Gastrocnemius medialis (tissue), 4 donors: ENCODE measurements around the gene TUBD1. TPM values are rescaled to one million over a fixed set of nuclear protein-coding genes. Genes with fewer than 3 reads are reported as not detected.
"Not testable (repeated sequence)": the region's sequence is repeated elsewhere in the genome, so short reads cannot be mapped to it uniquely, and the experiment has no call there.

Experiments used
- ATAC-seq, 2 donors: fragments of 150-250 bp; one replicate each; pipeline ENCODE4 v1.9.1; 2016
- DNase-seq, 2 donors: peaks; one replicate each; pipeline ENCODE4 v3.0.0-alpha.2; 2019
- H3K27ac ChIP-seq, 4 donors: fragments of 200-600 bp; sonication (generic); 1 replicate in 1 of 4; 2 replicates in 3 of 4; pipeline ENCODE4 v1.5.1; 2016 to 2018; ENCODE audit warnings: mild to moderate bottlenecking in 2 of 4, moderate library complexity in 1 of 4
- H3K27me3 ChIP-seq, 3 donors: fragments of 200-600 bp; sonication (generic) in 2 of 3; 1 replicate in 1 of 3; 2 replicates in 2 of 3; pipeline versions ENCODE4 v1.5.1 to v1.6.0; 2016 to 2019; ENCODE audit warnings: mild to moderate bottlenecking in 1 of 3, moderate library complexity in 1 of 3
- H3K36me3 ChIP-seq, 2 donors: fragments of 200-600 bp; sonication (generic) in 1 of 2; one replicate each; pipeline ENCODE4 v1.5.1; 2017 to 2018
- H3K4me1 ChIP-seq, 2 donors: fragments of 200-600 bp; sonication (generic) in 1 of 2; one replicate each; pipeline ENCODE4 v1.5.1; 2016 to 2017; ENCODE audit warnings: mild to moderate bottlenecking in 2 of 2
- H3K4me3 ChIP-seq, 4 donors: fragments of 200-600 bp; sonication (generic) in 3 of 4; 1 replicate in 1 of 4; 2 replicates in 3 of 4; pipeline ENCODE4 v1.5.1; 2016 to 2019; ENCODE audit warnings: mild to moderate bottlenecking in 2 of 4
- H3K9me3 ChIP-seq, 3 donors: fragments of 200-600 bp; sonication (generic) in 2 of 3; 1 replicate in 1 of 3; 2 replicates in 2 of 3; pipeline ENCODE4 v1.5.1; 2016 to 2019
- CTCF ChIP-seq, 5 experiments: fragments of 450-650 bp in 3 of 5; fragments of 200-600 bp in 2 of 5; sonication (generic) in 2 of 5; IDR thresholded peaks in 4 of 5; conservative IDR thresholded peaks in 1 of 5; 1 replicate in 4 of 5; 2 replicates in 1 of 5; pipeline ENCODE4 v1.5.1; 2016 to 2019; ENCODE audit warnings: antibody characterized with exemption in 5 of 5, mild to moderate bottlenecking in 3 of 5, moderate library complexity in 3 of 5
- POLR2A ChIP-seq, 2 donors: fragments of 450-650 bp; IDR thresholded peaks; one replicate each; pipeline ENCODE4 v1.6.1; 2017; ENCODE audit warnings: antibody characterized with exemption in 2 of 2, mild to moderate bottlenecking in 2 of 2, moderate library complexity in 2 of 2
- in situ Hi-C, 4 donors: fragments of 200-750 bp; cut with MboI; loops; one replicate each; pipeline versions ENCODE4 v1.15.0 to v1.8.0; 2017; ENCODE audit warnings: low sequenced_read_pairs in 4 of 4
- intact Hi-C: fragments of 100-400 bp; cut with DNase I; formaldehyde crosslinking; loops from one replicate; pipeline ENCODE4 v1.15.1; 2023; ENCODE audit warnings: low total_unique reads
- total RNA-seq, 4 donors: library from RNA; depleted of rRNA; stranded (reverse); fragments of >200 nt; gene quantifications; one replicate each; pipeline versions ENCODE4 v1.1.0 to v1.2.3, GENCODE V29; 2016

The TUBD1 gene
- total RNA-seq, 4 donors from 2014 or later, result 5.4 to 9.2 (median 9.2) TPM

DNA sequence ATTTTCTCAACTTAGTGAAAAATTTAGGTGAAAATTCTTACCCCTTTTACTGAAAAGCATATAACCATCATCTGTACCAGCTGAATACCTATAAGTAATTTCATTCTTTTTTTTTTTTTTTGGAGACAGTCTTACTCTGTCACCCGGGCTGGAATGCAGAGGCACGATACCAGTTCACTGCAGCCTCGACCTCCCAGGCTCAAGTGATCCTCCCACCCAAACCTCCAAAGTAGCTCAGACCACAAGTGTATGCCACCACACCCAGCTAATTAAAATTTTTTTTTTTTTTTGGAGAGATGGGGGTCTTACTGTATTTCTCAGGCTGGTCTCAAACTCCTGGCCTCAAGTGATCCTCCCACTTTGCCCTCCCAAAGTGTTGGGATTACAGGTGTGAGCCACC lies 33.8 kb downstream of the TUBD1 start:
- H3K36me3 ChIP-seq, result peaks cover 0 to 27% of the 10 kb centered on the region in 2 donors
- TF ChIP-seq CTCF (IDR thresholded peaks at IDR 0.05 in 4 of 5, conservative IDR thresholded peaks at IDR 0.05 in 1 of 5), result no peak
- no peak for TF ChIP-seq POLR2A (IDR thresholded peaks at IDR 0.05)
- H3K4me3 ChIP-seq, result no peak overlapping the region
- H3K9me3 ChIP-seq, result no peaks in the 10 kb centered on the region
- no peaks in the 10 kb centered on the region for H3K4me1 ChIP-seq
- no peaks in the 10 kb centered on the region for H3K27me3 ChIP-seq
- intact Hi-C loops, result loop anchor here (2.0 kb wide), 1 partner anchor 106 kb away; no protein-coding TSS in a partner anchor
- in situ Hi-C loops, result no loop called here
- no peak for DNase-seq
- no peak for ATAC-seq
- H3K27ac ChIP-seq, result no peak overlapping the region

DNA sequence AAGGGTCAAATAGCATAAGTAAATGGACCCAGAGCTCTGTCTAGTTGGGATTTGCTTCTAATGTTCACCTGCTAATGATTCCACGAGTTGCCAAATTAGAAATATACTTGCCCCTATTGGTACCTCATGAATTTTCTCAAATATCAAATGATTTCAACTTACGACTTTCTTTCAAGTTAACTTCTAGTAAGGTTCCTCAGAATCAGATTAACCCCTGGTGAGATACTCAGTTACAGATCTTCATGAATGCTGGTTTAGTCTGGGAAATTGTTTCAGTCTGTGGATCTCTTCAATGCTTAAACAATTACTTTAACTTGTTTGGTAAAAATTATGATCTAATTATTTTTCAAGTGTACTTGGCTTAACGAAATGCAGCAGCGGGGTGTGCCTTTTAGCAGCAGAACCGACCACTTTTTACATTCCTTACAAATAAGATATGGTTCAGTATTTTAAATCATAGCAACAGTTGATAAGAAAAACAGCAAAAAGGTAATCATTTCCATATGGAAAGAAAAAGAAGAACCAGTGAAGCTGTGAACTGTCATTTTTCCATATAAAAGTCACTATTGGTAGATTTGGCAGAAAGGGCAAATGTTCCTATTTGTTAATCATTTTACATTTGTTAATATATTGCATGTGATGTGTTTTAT lies 34.5 kb downstream of the TUBD1 start:
- H3K4me1 ChIP-seq, result no peaks in the 10 kb centered on the region
- H3K36me3 ChIP-seq, result peaks cover 0 to 21% of the 10 kb centered on the region in 2 donors
- no peak for TF ChIP-seq CTCF (IDR thresholded peaks at IDR 0.05 in 4 of 5, conservative IDR thresholded peaks at IDR 0.05 in 1 of 5)
- no peak for TF ChIP-seq POLR2A (IDR thresholded peaks at IDR 0.05)
- H3K4me3 ChIP-seq, result no peak overlapping the region
- in situ Hi-C loops (no loop called here), intact Hi-C loops (loop anchor here (2.0 kb wide), 1 partner anchor 105 kb away; no protein-coding TSS in a partner anchor)
- no peaks in the 10 kb centered on the region for H3K9me3 ChIP-seq
- no peak overlapping the region for H3K27ac ChIP-seq
- DNase-seq (no peak), ATAC-seq (no peak)
- H3K27me3 ChIP-seq, result no peaks in the 10 kb centered on the region

DNA sequence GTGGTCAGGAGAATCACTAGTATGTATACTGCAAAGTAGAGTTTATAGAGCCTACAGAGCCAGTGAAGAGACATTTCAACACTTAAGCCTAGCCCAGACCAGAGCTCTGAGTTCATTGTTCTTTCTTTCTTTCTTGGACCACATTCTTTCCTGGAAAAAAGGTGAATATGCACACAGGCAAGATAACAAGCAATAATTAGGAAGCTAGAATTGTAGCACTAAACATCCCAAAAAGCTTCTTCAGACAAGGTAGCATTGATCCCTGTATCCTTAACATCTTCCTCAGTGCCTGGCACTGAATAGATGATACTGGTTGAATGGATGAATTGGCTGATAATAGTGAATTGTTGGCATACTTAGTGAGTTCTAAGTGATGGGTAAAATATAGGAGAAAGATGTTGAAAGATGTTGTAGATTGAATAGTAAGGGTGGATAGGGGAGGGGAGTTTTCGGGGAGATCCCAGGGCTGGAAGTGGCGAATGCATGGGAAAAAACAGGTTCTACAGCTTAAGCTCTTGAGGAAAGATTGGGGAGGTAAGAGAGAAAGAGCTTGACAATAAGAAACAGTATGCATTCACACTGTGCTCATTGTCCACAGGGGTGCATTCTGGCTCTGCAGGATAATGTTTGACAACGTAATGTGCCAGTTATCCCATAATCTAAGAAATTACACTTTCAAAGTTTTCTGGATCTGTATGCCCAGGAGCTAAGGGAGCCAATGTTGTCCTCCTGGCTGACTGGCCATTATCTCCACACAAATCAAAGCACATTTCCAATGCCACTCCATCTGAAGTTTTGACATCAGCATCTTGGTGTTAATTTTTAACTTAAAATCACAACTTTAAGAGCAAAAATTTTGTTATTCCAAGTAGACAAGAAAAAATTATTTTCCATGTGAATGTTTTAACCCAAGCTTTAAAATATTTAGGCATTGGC lies 35.6 kb downstream of the TUBD1 start:
- Histone ChIP-seq H3K4me3 (no peak overlapping the region), H3K4me1 (peaks cover 0 to 1% of the 10 kb centered on the region in 2 donors), H3K36me3 (peaks cover 0 to 13% of the 10 kb centered on the region in 2 donors), H3K27ac (no peak overlapping the region), H3K9me3 (no peaks in the 10 kb centered on the region), H3K27me3 (no peaks in the 10 kb centered on the region)
- ATAC-seq (no peak), DNase-seq (no peak)
- in situ Hi-C loops (no loop called here), intact Hi-C loops (no loop called here)
- TF ChIP-seq CTCF (IDR thresholded peaks at IDR 0.05 in 4 of 5, conservative IDR thresholded peaks at IDR 0.05 in 1 of 5) (no peak), POLR2A (IDR thresholded peaks at IDR 0.05) (no peak)

GRCh38 chr17:59853919-59854729 lies 38.6 kb downstream of the TUBD1 start:
- ATAC-seq, in situ Hi-C loops, H3K27me3 ChIP-seq, DNase-seq, H3K9me3 ChIP-seq, H3K4me1 ChIP-seq, intact Hi-C loops, H3K36me3 ChIP-seq, H3K4me3 ChIP-seq: not testable (repeated sequence)
- H3K27ac ChIP-seq, result peak overlapping the region in 3 of 4 donors; percentile 13 to 57 (median 56)
